ENCODE data around the gene C4orf51. TPM values are rescaled to one million over a fixed set of nuclear protein-coding genes. Genes with fewer than 3 reads are reported as not detected.

Gene C4orf51
- total and polyA plus RNA-seq, 2 experiments from 2014 or later, result not detected

GRCh38 chr4:145732895-145733880 is 53.2 kb downstream of the C4orf51 start:
- no peaks in the 10 kb centered on the region for H3K9me3 ChIP-seq (ENCODE audit: low read depth)
- no peak for TF ChIP-seq CTCF (IDR thresholded peaks at IDR 0.05; ENCODE audit: low read depth, low read length)
- peak; percentile 96 to 98 for DNase-seq (ENCODE audit: low read depth in 1 of 2, low spot score in 1 of 2)
- H3K36me3 ChIP-seq, result no peaks in the 10 kb centered on the region
- no peaks in the 10 kb centered on the region for H3K27me3 ChIP-seq
- peak overlapping the region; percentile 75 for H3K27ac ChIP-seq
- peak overlapping the region; percentile 47 for H3K4me3 ChIP-seq
- H3K4me1 ChIP-seq (ENCODE audit: low read depth), result no peaks in the 10 kb centered on the region

GRCh38 chr4:145734031-145734430 is 54.1 kb downstream of the C4orf51 start:
- Histone ChIP-seq H3K36me3 (no peaks in the 10 kb centered on the region), H3K27me3 (no peaks in the 10 kb centered on the region), H3K27ac (no peak overlapping the region), H3K9me3 (ENCODE audit: low read depth) (no peaks in the 10 kb centered on the region), H3K4me3 (no peak overlapping the region), H3K4me1 (ENCODE audit: low read depth) (no peaks in the 10 kb centered on the region)
- DNase-seq (ENCODE audit: low read depth in 1 of 2, low spot score in 1 of 2), result peak in 1 of 2 donors; percentile 34
- TF ChIP-seq CTCF (IDR thresholded peaks at IDR 0.05; ENCODE audit: low read depth, low read length), result no peak

GRCh38 chr4:145734576-145735346 is 54.8 kb downstream of the C4orf51 start:
- Histone ChIP-seq H3K36me3 (no peaks in the 10 kb centered on the region), H3K4me3 (no peak overlapping the region), H3K9me3 (ENCODE audit: low read depth) (no peaks in the 10 kb centered on the region), H3K27ac (no peak overlapping the region), H3K4me1 (ENCODE audit: low read depth) (no peaks in the 10 kb centered on the region), H3K27me3 (no peaks in the 10 kb centered on the region)
- DNase-seq (ENCODE audit: low read depth in 1 of 2, low spot score in 1 of 2), result peak in 1 of 2 donors; percentile 98
- no peak for TF ChIP-seq CTCF (IDR thresholded peaks at IDR 0.05; ENCODE audit: low read depth, low read length)

- H3K9me3 ChIP-seq (ENCODE audit: low read depth), result no peaks in the 10 kb centered on the region
- DNase-seq (ENCODE audit: low read depth in 1 of 2, low spot score in 1 of 2), result peak; percentile 3 to 93
Observed at GRCh38 chr4:145735347-145735675, 55.4 kb downstream of the C4orf51 start.

More at GRCh38 chr4:145735347-145735675, 55.4 kb downstream of the C4orf51 start:
- no peak overlapping the region for H3K27ac ChIP-seq
- H3K4me1 ChIP-seq (ENCODE audit: low read depth), result no peaks in the 10 kb centered on the region
- H3K36me3 ChIP-seq, result no peaks in the 10 kb centered on the region
- no peak for TF ChIP-seq CTCF (IDR thresholded peaks at IDR 0.05; ENCODE audit: low read depth, low read length)
- H3K4me3 ChIP-seq, result no peak overlapping the region
- H3K27me3 ChIP-seq, result no peaks in the 10 kb centered on the region

Measured in cardiac muscle cell (in vitro differentiated cells and primary cell).